GM12801 (cell line): ENCODE data around the gene DUS1L.

ENCODE experiments used
- TF ChIP-seq, protein P1 (sequence below): IDR thresholded peaks from one replicate; pipeline ENCODE4 v1.5.1; 2011; ENCODE audit warnings: control low read depth; ENCODE audit not compliant: insufficient read length; ENCODE audit errors: extremely low read depth

The DUS1L gene

GRCh38 chr17:82036634-82037091 is 28.9 kb downstream of the DUS1L start:
- TF ChIP-seq, protein P1, sequence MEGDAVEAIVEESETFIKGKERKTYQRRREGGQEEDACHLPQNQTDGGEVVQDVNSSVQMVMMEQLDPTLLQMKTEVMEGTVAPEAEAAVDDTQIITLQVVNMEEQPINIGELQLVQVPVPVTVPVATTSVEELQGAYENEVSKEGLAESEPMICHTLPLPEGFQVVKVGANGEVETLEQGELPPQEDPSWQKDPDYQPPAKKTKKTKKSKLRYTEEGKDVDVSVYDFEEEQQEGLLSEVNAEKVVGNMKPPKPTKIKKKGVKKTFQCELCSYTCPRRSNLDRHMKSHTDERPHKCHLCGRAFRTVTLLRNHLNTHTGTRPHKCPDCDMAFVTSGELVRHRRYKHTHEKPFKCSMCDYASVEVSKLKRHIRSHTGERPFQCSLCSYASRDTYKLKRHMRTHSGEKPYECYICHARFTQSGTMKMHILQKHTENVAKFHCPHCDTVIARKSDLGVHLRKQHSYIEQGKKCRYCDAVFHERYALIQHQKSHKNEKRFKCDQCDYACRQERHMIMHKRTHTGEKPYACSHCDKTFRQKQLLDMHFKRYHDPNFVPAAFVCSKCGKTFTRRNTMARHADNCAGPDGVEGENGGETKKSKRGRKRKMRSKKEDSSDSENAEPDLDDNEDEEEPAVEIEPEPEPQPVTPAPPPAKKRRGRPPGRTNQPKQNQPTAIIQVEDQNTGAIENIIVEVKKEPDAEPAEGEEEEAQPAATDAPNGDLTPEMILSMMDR = no peak

GRCh38 chr17:82035956-82036633 is 29.5 kb downstream of the DUS1L start:
- TF ChIP-seq, protein P1 = no peak

DNA sequence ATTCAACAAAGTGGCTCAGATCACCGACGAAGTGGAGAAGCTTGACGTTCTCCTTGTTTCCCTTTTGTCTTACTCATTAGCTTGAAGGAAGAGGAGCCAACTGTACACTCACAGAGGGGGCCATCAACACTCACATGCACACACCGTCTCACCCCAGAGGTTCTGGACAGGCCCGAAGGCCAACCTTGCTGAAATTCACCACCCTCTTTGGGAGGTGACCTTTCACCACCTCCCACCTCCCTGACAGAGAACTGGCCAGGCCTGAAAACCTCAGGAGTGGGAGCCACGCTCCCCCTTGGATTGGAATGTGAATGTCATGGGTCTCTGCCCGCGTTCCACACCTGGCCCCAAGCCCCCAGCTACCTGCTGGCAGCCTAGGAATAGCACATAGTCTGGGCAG is 30.1 kb downstream of the DUS1L start:
- TF ChIP-seq, protein P1 = no peak

GRCh38 chr17:82034371-82035011 is 31.1 kb downstream of the DUS1L start:
- TF ChIP-seq, protein P1 = no peak

- TF ChIP-seq, protein P1 = no peak
These were observed 32.1 kb downstream of the DUS1L start for GRCh38 chr17:82033359-82034085.

DNA sequence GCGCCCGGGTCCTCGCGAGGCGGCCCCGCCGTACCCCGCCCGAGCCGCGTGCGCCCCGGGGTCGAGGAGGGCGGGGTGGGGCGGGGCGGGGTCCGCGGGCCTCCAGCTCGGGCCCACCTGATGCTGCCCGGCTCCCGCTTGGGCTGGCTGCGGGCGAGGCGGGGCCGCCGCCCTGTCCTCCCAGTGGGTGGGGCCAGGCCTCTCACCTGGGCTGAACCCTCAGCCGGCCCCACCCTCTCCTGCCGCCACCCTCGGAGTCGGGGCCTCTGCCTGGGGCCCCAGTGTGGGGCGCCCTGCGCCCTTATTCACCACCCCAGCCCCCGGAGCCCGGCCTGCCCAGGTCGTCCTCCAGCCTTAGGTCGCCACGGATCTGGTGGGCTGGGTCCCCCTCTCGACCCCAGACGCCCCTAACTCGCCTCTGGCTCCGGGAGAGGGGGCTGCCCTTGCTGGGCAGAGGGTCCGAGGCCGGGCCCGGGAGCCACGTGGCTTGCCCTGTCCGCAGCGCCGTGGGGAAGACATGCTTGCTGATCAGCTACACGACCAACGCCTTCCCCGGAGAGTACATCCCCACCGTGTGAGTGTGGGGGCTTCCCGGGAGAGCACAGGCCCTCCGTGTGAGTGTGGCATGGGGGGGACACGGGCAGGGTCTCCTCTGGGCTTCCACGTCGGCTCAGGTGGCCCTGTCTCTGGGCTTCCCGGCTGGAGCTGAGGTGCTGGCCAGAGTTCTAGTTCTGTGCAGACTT is 33.5 kb downstream of the DUS1L start:
- TF ChIP-seq, protein P1 = no peak
